ENCODE measurements around the gene TGM6.

GRCh38 chr20:2385026-2385425 lies 4.3 kb downstream of the TGM6 start:
- TF ChIP-seq, protein P1, sequence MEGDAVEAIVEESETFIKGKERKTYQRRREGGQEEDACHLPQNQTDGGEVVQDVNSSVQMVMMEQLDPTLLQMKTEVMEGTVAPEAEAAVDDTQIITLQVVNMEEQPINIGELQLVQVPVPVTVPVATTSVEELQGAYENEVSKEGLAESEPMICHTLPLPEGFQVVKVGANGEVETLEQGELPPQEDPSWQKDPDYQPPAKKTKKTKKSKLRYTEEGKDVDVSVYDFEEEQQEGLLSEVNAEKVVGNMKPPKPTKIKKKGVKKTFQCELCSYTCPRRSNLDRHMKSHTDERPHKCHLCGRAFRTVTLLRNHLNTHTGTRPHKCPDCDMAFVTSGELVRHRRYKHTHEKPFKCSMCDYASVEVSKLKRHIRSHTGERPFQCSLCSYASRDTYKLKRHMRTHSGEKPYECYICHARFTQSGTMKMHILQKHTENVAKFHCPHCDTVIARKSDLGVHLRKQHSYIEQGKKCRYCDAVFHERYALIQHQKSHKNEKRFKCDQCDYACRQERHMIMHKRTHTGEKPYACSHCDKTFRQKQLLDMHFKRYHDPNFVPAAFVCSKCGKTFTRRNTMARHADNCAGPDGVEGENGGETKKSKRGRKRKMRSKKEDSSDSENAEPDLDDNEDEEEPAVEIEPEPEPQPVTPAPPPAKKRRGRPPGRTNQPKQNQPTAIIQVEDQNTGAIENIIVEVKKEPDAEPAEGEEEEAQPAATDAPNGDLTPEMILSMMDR (IDR thresholded peaks at IDR 0.05): no peak
- no peak for TF ChIP-seq POLR2A (IDR thresholded peaks at IDR 0.05)
